Endothelial cell of umbilical vein (primary cell): Measurements from ENCODE around the gene LINC00237.

Source experiments
- MYC ChIP-seq: IDR thresholded peaks from one replicate; pipeline ENCODE4 v1.6.1; 2011; ENCODE audit warnings: mild to moderate bottlenecking, low read depth, low read length
- TF ChIP-seq, protein P1 (sequence below), 2 donors: IDR thresholded peaks; 1 replicate in 1 of 2; 2 replicates in 1 of 2; pipeline ENCODE4 v1.5.1; 2011; ENCODE audit warnings: low read length in 2 of 2, mild to moderate bottlenecking in 2 of 2, moderate library complexity in 2 of 2, control low read depth in 1 of 2, inconsistent platforms in 1 of 2, low read depth in 1 of 2; ENCODE audit not compliant: insufficient read depth in 1 of 2; ENCODE audit errors: extremely low read depth in 1 of 2

GRCh38 chr20:21104466-21104761 lies 1.7 kb downstream of the LINC00237 start:
- TF ChIP-seq, protein P1, sequence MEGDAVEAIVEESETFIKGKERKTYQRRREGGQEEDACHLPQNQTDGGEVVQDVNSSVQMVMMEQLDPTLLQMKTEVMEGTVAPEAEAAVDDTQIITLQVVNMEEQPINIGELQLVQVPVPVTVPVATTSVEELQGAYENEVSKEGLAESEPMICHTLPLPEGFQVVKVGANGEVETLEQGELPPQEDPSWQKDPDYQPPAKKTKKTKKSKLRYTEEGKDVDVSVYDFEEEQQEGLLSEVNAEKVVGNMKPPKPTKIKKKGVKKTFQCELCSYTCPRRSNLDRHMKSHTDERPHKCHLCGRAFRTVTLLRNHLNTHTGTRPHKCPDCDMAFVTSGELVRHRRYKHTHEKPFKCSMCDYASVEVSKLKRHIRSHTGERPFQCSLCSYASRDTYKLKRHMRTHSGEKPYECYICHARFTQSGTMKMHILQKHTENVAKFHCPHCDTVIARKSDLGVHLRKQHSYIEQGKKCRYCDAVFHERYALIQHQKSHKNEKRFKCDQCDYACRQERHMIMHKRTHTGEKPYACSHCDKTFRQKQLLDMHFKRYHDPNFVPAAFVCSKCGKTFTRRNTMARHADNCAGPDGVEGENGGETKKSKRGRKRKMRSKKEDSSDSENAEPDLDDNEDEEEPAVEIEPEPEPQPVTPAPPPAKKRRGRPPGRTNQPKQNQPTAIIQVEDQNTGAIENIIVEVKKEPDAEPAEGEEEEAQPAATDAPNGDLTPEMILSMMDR (IDR thresholded peaks at IDR 0.05; ENCODE audit: extremely low read depth in 1 of 2, insufficient read depth in 1 of 2, low read depth in 1 of 2, low read length in 2 of 2) = no peak
- TF ChIP-seq MYC = no peak
